SK-N-SH (cell line): ENCODE results near the gene DLGAP3.

Source experiments
- CTCF ChIP-seq: fragments of 200-600 bp; sonication (generic); IDR thresholded peaks from 2 replicates; pipeline ENCODE4 v1.6.1; 2017; ENCODE audit warnings: antibody characterized with exemption, mild to moderate bottlenecking, moderate library complexity
- EP300 ChIP-seq, 2 experiments: IDR thresholded peaks; 2 replicates each; pipeline versions ENCODE4 v1.4.0 to v1.6.1; 2012; ENCODE audit warnings: borderline replicate concordance in 1 of 2, low read depth in 1 of 2, low read length in 1 of 2
- GABPA ChIP-seq: IDR thresholded peaks from 2 replicates; pipeline ENCODE4 v1.4.0; 2012; ENCODE audit warnings: low read depth, mild to moderate bottlenecking
- IRF3 ChIP-seq: fragments of 150-350 bp; IDR thresholded peaks from 2 replicates; pipeline ENCODE4 v1.6.1; 2016; ENCODE audit warnings: mild to moderate bottlenecking, low read depth, low read length
- NFIC ChIP-seq: IDR thresholded peaks from 2 replicates; pipeline ENCODE4 v1.4.0; 2012; ENCODE audit warnings: borderline replicate concordance
- REST ChIP-seq: IDR thresholded peaks from 2 replicates; pipeline ENCODE4 v1.6.1; 2012; ENCODE audit warnings: mild to moderate bottlenecking, low read depth, low read length, moderate library complexity
- RXRA ChIP-seq: IDR thresholded peaks from 2 replicates; pipeline ENCODE4 v1.4.0; 2012; ENCODE audit warnings: low read depth, mild to moderate bottlenecking, borderline replicate concordance

GRCh38 chr1:34973326-34973725 lies 43.9 kb upstream of the DLGAP3 start:
- TF ChIP-seq IRF3 (no peak), RXRA (no peak), NFIC (no peak), CTCF (no peak), GABPA (no peak), EP300 (IDR thresholded peaks at IDR 0.05; ENCODE audit: borderline replicate concordance in 1 of 2, low read depth in 1 of 2, low read length in 1 of 2) (no peak), REST (no peak)
